SK-N-SH (cell line): ENCODE data around the gene SWAP70. TPM values are rescaled to one million over a fixed set of nuclear protein-coding genes. Genes with fewer than 3 reads are reported as not detected.
"Not testable (repeated sequence)": the region's sequence is repeated elsewhere in the genome, so short reads cannot be mapped to it uniquely, and the experiment has no call there.

Source experiments
- CTCF ChIA-PET: fragments of 300-600, 350-600 bp; formaldehyde crosslinking; extraction: SDS; loops from one replicate; lab custom pipeline; 2021; lab: Yijun Ruan, JAX
- POLR2A ChIA-PET: fragments of 350-600 bp; sonication (Branson Sonifier 250); formaldehyde crosslinking; extraction: SDS; loops from one replicate; lab custom pipeline; 2020; ENCODE audit warnings: antibody characterized with exemption, inconsistent platforms; lab: Yijun Ruan, JAX
- DNase-seq: peaks from one replicate; pipeline ENCODE4 v3.0.0; 2012
- H2AFZ ChIP-seq: fragments of 200-600 bp; sonication (generic); 2 replicates; pipeline ENCODE4 v1.8.1; 2016; ENCODE audit warnings: antibody characterized with exemption, mild to moderate bottlenecking, low read depth
- H3F3A ChIP-seq: fragments of 200-600 bp; sonication (generic); replicated peaks from 2 replicates; pipeline ENCODE3; 2016; ENCODE audit warnings: antibody characterized with exemption, mild to moderate bottlenecking; ENCODE audit not compliant: insufficient read depth
- H3K27ac ChIP-seq, 2 experiments: fragments of 200-500 bp in 1 of 2; fragments of 200-600 bp in 1 of 2; sonication (Bioruptor generic) in 1 of 2; sonication (generic), shearing (Covaris generic) in 1 of 2; 2 replicates each; pipeline versions ENCODE4 v1.5.1 to v1.6.1; 2014 to 2016; ENCODE audit warnings: low read depth in 2 of 2, inconsistent platforms in 1 of 2, low read length in 1 of 2, mild to moderate bottlenecking in 1 of 2, mixed read lengths in 1 of 2
- H3K27me3 ChIP-seq: fragments of 200-600 bp; sonication (generic), shearing (Covaris generic); 2 replicates; pipeline ENCODE4 v1.6.1; 2016; ENCODE audit warnings: mixed run types; ENCODE audit not compliant: insufficient read depth
- H3K36me3 ChIP-seq, 2 experiments: fragments of 200-500 bp in 1 of 2; fragments of 200-600 bp in 1 of 2; sonication (Bioruptor generic) in 1 of 2; sonication (generic) in 1 of 2; replicated peaks in 1 of 2; 2 replicates each; pipeline versions ENCODE3 to v1.5.1; 2014 to 2016; ENCODE audit warnings: low read length in 1 of 2, mild to moderate bottlenecking in 1 of 2; ENCODE audit not compliant: insufficient read depth in 2 of 2, control insufficient read depth in 1 of 2
- H3K4me1 ChIP-seq, 2 experiments: fragments of 200-500 bp in 1 of 2; fragments of 200-600 bp in 1 of 2; sonication (Bioruptor generic) in 1 of 2; sonication (generic), shearing (Covaris generic) in 1 of 2; 2 replicates each; pipeline versions ENCODE4 v1.5.1 to v1.6.1; 2014 to 2016; ENCODE audit warnings: low read depth in 1 of 2, low read length in 1 of 2, mixed run types in 1 of 2; ENCODE audit not compliant: insufficient read depth in 2 of 2, control insufficient read depth in 1 of 2
- H3K4me2 ChIP-seq: fragments of 200-600 bp; sonication (generic), shearing (Covaris generic); 2 replicates; pipeline ENCODE4 v1.6.1; 2017; ENCODE audit warnings: mixed run types
- H3K4me3 ChIP-seq, 2 experiments: fragments of 200-500 bp in 1 of 2; fragments of 200-600 bp in 1 of 2; sonication (Bioruptor generic) in 1 of 2; sonication (generic), shearing (Covaris generic) in 1 of 2; 2 replicates each; pipeline versions ENCODE4 v1.5.1 to v1.8.1; 2014 to 2016; ENCODE audit warnings: low read depth in 2 of 2, inconsistent platforms in 1 of 2, low read length in 1 of 2, mild to moderate bottlenecking in 1 of 2, mixed read lengths in 1 of 2, moderate library complexity in 1 of 2
- H3K79me2 ChIP-seq: fragments of 200-600 bp; sonication (generic); 2 replicates; pipeline ENCODE4 v1.8.1; 2017; ENCODE audit warnings: mild to moderate bottlenecking; ENCODE audit not compliant: insufficient read depth
- H3K9ac ChIP-seq: fragments of 200-600 bp; sonication (generic); 2 replicates; pipeline ENCODE4 v1.6.1; 2017; ENCODE audit warnings: mixed run types
- H3K9me2 ChIP-seq: fragments of 200-600 bp; sonication (generic); 2 replicates; pipeline ENCODE4 v1.6.1; 2017; ENCODE audit warnings: mixed run types
- H3K9me3 ChIP-seq: fragments of 200-600 bp; sonication (generic); 2 replicates; pipeline ENCODE4 v1.6.1; 2017; ENCODE audit warnings: mixed run types, mild to moderate bottlenecking, moderate library complexity
- H4K20me1 ChIP-seq: fragments of 200-600 bp; sonication (generic); 2 replicates; pipeline ENCODE4 v1.6.1; 2017; ENCODE audit warnings: mild to moderate bottlenecking, mixed run types; ENCODE audit not compliant: insufficient read depth
- CHD2 ChIP-seq: fragments of 150-350 bp; IDR thresholded peaks from 2 replicates; pipeline ENCODE4 v1.6.1; 2018; ENCODE audit warnings: low read length; ENCODE audit not compliant: partially characterized antibody
- EP300 ChIP-seq, 2 experiments: IDR thresholded peaks; 2 replicates each; pipeline versions ENCODE4 v1.4.0 to v1.6.1; 2012; ENCODE audit warnings: borderline replicate concordance in 1 of 2, low read depth in 1 of 2, low read length in 1 of 2
- EZH2phosphoT487 ChIP-seq: fragments of 200-600 bp; sonication (generic); IDR thresholded peaks from 2 replicates; pipeline ENCODE4 v1.6.1; 2017; ENCODE audit warnings: low read depth, mixed run types, mild to moderate bottlenecking, antibody characterized with exemption, moderate library complexity, borderline replicate concordance
- FOXJ3 ChIP-seq: sonication (generic); formaldehyde crosslinking; IDR thresholded peaks from 2 replicates; pipeline ENCODE4 v1.5.1; 2020; ENCODE audit warnings: mild to moderate bottlenecking, missing genetic modification reagents
- JUND ChIP-seq: IDR thresholded peaks from 2 replicates; pipeline ENCODE4 v1.4.0; 2012
- MAX ChIP-seq: IDR thresholded peaks from 2 replicates; pipeline ENCODE4 v1.4.0; 2012; ENCODE audit warnings: low read depth
- NRF1 ChIP-seq: IDR thresholded peaks from 2 replicates; pipeline ENCODE4 v1.6.1; 2012; ENCODE audit warnings: low read depth, mild to moderate bottlenecking, low read length
- PBX3 ChIP-seq: IDR thresholded peaks from 2 replicates; pipeline ENCODE4; 2012
- RAD21 ChIP-seq: IDR thresholded peaks from 2 replicates; pipeline ENCODE4 v1.6.1; 2012; ENCODE audit warnings: mild to moderate bottlenecking, low read length
- SIN3A ChIP-seq: IDR thresholded peaks from 2 replicates; pipeline ENCODE4 v1.6.1; 2012; ENCODE audit warnings: low read depth, mild to moderate bottlenecking, low read length, moderate library complexity, borderline replicate concordance
- SMC3 ChIP-seq: IDR thresholded peaks from 2 replicates; pipeline ENCODE4 v1.6.1; 2012; ENCODE audit warnings: low read depth, low read length, improper control_type of control experiment
- TCF12 ChIP-seq: IDR thresholded peaks from 2 replicates; pipeline ENCODE4 v1.4.0; 2012
- TEAD4 ChIP-seq: IDR thresholded peaks from 2 replicates; pipeline ENCODE4 v1.4.0; 2012; ENCODE audit warnings: mild to moderate bottlenecking, borderline replicate concordance; ENCODE audit not compliant: insufficient read depth
- YY1 ChIP-seq: IDR thresholded peaks from 2 replicates; pipeline ENCODE4 v1.4.0; 2012; ENCODE audit warnings: low read depth, mild to moderate bottlenecking
- ZBTB33 ChIP-seq: IDR thresholded peaks from 2 replicates; pipeline ENCODE4 v1.4.0; 2012; ENCODE audit warnings: low read depth, borderline replicate concordance
- WGBS: methylation state at CpG from one replicate; pipeline ENCODE4 v1.1.6; 2017; ENCODE audit warnings: low lambda C conversion rate; 5-methylcytosine and 5-hydroxymethylcytosine counted together
- polyA plus RNA-seq, 3 experiments: library from polyadenylated mRNA; depleted of rRNA; stranded (reverse); fragments of >200 nt; gene quantifications; 2 replicates each; pipeline ENCODE4 v1.2.3, GENCODE V29; 2012
- TF ChIP-seq, protein P1 (sequence below): IDR thresholded peaks from 2 replicates; pipeline ENCODE4 v1.6.1; 2012; ENCODE audit warnings: mild to moderate bottlenecking, low read depth, low read length, moderate library complexity

SWAP70 gene
- polyA plus RNA-seq, 1 of the 3 experiments (the other 2 are of a cell fraction), result 10.6 TPM

- TF ChIP-seq, protein P1, sequence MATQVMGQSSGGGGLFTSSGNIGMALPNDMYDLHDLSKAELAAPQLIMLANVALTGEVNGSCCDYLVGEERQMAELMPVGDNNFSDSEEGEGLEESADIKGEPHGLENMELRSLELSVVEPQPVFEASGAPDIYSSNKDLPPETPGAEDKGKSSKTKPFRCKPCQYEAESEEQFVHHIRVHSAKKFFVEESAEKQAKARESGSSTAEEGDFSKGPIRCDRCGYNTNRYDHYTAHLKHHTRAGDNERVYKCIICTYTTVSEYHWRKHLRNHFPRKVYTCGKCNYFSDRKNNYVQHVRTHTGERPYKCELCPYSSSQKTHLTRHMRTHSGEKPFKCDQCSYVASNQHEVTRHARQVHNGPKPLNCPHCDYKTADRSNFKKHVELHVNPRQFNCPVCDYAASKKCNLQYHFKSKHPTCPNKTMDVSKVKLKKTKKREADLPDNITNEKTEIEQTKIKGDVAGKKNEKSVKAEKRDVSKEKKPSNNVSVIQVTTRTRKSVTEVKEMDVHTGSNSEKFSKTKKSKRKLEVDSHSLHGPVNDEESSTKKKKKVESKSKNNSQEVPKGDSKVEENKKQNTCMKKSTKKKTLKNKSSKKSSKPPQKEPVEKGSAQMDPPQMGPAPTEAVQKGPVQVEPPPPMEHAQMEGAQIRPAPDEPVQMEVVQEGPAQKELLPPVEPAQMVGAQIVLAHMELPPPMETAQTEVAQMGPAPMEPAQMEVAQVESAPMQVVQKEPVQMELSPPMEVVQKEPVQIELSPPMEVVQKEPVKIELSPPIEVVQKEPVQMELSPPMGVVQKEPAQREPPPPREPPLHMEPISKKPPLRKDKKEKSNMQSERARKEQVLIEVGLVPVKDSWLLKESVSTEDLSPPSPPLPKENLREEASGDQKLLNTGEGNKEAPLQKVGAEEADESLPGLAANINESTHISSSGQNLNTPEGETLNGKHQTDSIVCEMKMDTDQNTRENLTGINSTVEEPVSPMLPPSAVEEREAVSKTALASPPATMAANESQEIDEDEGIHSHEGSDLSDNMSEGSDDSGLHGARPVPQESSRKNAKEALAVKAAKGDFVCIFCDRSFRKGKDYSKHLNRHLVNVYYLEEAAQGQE, result no peak
- TF ChIP-seq MAX, result no peak
Measured at GRCh38 chr11:9693801-9694553, 30.1 kb downstream of the SWAP70 start (continued).

- H3K4me3 ChIP-seq, POLR2A ChIA-PET, H4K20me1 ChIP-seq, H3K9me2 ChIP-seq, CTCF ChIA-PET, H3K4me2 ChIP-seq, H2AFZ ChIP-seq, H3K27ac ChIP-seq, H3K27me3 ChIP-seq, H3K9me3 ChIP-seq, H3K9ac ChIP-seq, DNase-seq: not testable (repeated sequence)
- H3F3A ChIP-seq, result peaks cover 26% of the 10 kb centered on the region
- H3K79me2 ChIP-seq, result peaks cover 43% of the 10 kb centered on the region
- H3K4me1 ChIP-seq, result peaks cover 0 to 13% of the 10 kb centered on the region in 2 experiments; a peak in 1 of 4 replicates
- peaks cover 0 to 34% of the 10 kb centered on the region in 2 experiments for H3K36me3 ChIP-seq
- WGBS, result 95% methylated on average over 8 of the region's 8 CpGs
Measured at GRCh38 chr11:9695228-9695627, 31.4 kb downstream of the SWAP70 start.

DNA sequence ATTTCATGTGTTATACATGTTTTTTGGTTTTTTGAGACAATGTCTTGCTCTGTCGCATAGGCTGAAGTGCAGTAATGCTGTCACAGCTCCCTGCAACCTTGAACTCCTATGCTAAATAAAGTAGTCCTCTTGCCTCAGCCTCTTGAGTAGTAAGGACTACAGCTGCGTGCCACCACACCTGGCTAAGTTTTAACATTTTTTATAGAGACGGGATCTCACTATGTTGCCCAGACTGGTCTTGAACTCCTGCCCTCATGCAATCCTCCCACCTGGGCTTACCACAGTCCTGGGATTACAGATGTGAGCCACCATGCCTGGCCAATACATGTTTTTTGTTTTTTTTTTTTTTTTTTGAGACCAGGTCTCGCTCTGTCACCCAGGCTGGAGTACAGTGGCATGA is 33.9 kb downstream of the SWAP70 start:
- no peak overlapping the region for H3K4me3 ChIP-seq
- peaks cover 43% of the 10 kb centered on the region for H3K79me2 ChIP-seq
- no peaks in the 10 kb centered on the region for H3K27me3 ChIP-seq
- H3K4me2 ChIP-seq, result no peak overlapping the region
- no peak overlapping the region for H2AFZ ChIP-seq
- 97% methylated on average over 4 of the region's 4 CpGs for WGBS
- POLR2A ChIA-PET, result no interaction called here
- H4K20me1 ChIP-seq, result no peaks in the 10 kb centered on the region
- peaks cover 24% of the 10 kb centered on the region for H3F3A ChIP-seq
- TF ChIP-seq YY1, result no peak
- no peak for TF ChIP-seq ZBTB33
- no peak for TF ChIP-seq FOXJ3 (CRISPR knock-in tag)
- TF ChIP-seq EP300 (IDR thresholded peaks at IDR 0.05; ENCODE audit: borderline replicate concordance in 1 of 2, low read depth in 1 of 2, low read length in 1 of 2), result no peak
- no peak for TF ChIP-seq CHD2
- TF ChIP-seq NRF1, result no peak
- no peak for TF ChIP-seq TEAD4
- no peak for TF ChIP-seq EZH2phosphoT487
- no peak for TF ChIP-seq PBX3
- no peak for TF ChIP-seq SMC3
- no peak for TF ChIP-seq SIN3A
- TF ChIP-seq RAD21, result no peak
- TF ChIP-seq JUND, result no peak
- no peak for TF ChIP-seq TCF12
- TF ChIP-seq, all 33 proteins: peak for 0
- no peak for DNase-seq
- no peak overlapping the region for H3K27ac ChIP-seq
- CTCF ChIA-PET, result no interaction called here
- no peaks in the 10 kb centered on the region; a peak in 1 of 4 replicates for H3K4me1 ChIP-seq
- no peaks in the 10 kb centered on the region for H3K9me3 ChIP-seq
- no peak overlapping the region for H3K9ac ChIP-seq
- no peaks in the 10 kb centered on the region for H3K9me2 ChIP-seq
- H3K36me3 ChIP-seq, result peaks cover 0 to 34% of the 10 kb centered on the region in 2 experiments
